Hepatocyte (in vitro differentiated cells): ENCODE data around the gene SNX32. TPM values are rescaled to one million over a fixed set of nuclear protein-coding genes. Genes with fewer than 3 reads are reported as not detected.

ENCODE experiments used
- DNase-seq: peaks from one replicate; pipeline ENCODE4 v3.0.0-alpha.2; 2016; ENCODE audit warnings: low spot score
- H2AFZ ChIP-seq: fragments of 200-600 bp; sonication (generic); 2 replicates; pipeline ENCODE4 v1.6.0; 2016; ENCODE audit warnings: antibody characterized with exemption, mild to moderate bottlenecking
- H3K27ac ChIP-seq: fragments of 200-600 bp; sonication (generic); 2 replicates; pipeline ENCODE4 v1.5.1; 2016; ENCODE audit warnings: mild to moderate bottlenecking
- H3K27me3 ChIP-seq: fragments of 200-600 bp; sonication (generic); 2 replicates; pipeline ENCODE4 v1.6.1; 2016
- H3K36me3 ChIP-seq: fragments of 200-600 bp; sonication (generic); replicated peaks from 2 replicates; pipeline ENCODE4 v1.5.1; 2016; ENCODE audit warnings: low read depth; ENCODE audit not compliant: insufficient read depth
- H3K4me1 ChIP-seq: fragments of 200-600 bp; sonication (generic); 2 replicates; pipeline ENCODE4 v1.5.1; 2016; ENCODE audit warnings: mild to moderate bottlenecking, moderate library complexity; ENCODE audit not compliant: insufficient read depth
- H3K4me2 ChIP-seq: fragments of 200-600 bp; sonication (generic); 2 replicates; pipeline ENCODE4 v1.6.0; 2016
- H3K4me3 ChIP-seq: fragments of 200-600 bp; sonication (generic); 2 replicates; pipeline ENCODE4 v1.5.1; 2016; ENCODE audit warnings: mild to moderate bottlenecking
- H3K79me2 ChIP-seq: fragments of 200-600 bp; sonication (generic); 2 replicates; pipeline ENCODE4 v1.6.0; 2017; ENCODE audit warnings: mild to moderate bottlenecking
- H3K9me2 ChIP-seq: fragments of 200-600 bp; sonication (generic); replicated peaks from 2 replicates; pipeline ENCODE4 v1.6.0; 2017; ENCODE audit warnings: mild to moderate bottlenecking; ENCODE audit not compliant: insufficient read depth
- H3K9me3 ChIP-seq: fragments of 200-600 bp; sonication (generic); 2 replicates; pipeline ENCODE4 v1.5.1; 2016; ENCODE audit warnings: low read depth, mild to moderate bottlenecking
- H4K20me1 ChIP-seq: fragments of 200-600 bp; sonication (generic); 2 replicates; pipeline ENCODE4 v1.6.0; 2016; ENCODE audit warnings: mild to moderate bottlenecking; ENCODE audit not compliant: insufficient read depth, poor library complexity, severe bottlenecking
- CTCF ChIP-seq: fragments of 200-600 bp; sonication (generic); IDR thresholded peaks from 2 replicates; pipeline ENCODE4 v1.5.1; 2016; ENCODE audit warnings: antibody characterized with exemption, mild to moderate bottlenecking; ENCODE audit not compliant: poor library complexity
- EZH2 ChIP-seq: fragments of 200-600 bp; sonication (generic); IDR thresholded peaks from 2 replicates; pipeline ENCODE4 v1.6.1; 2016; ENCODE audit warnings: antibody characterized with exemption, mild to moderate bottlenecking, borderline replicate concordance
- EZH2phosphoT487 ChIP-seq: fragments of 200-600 bp; sonication (generic); IDR thresholded peaks from one replicate; pipeline ENCODE4 v1.6.1; 2018; ENCODE audit warnings: antibody characterized with exemption, mild to moderate bottlenecking, low read depth, moderate library complexity; ENCODE audit not compliant: unreplicated experiment, severe bottlenecking
- WGBS: methylation state at CpG from one replicate; pipeline ENCODE4 v1.1.6; 2016; ENCODE audit warnings: low lambda C conversion rate; ENCODE audit errors: missing lambda C conversion rate; 5-methylcytosine and 5-hydroxymethylcytosine counted together
- polyA plus RNA-seq: library from polyadenylated mRNA; unstranded; fragments of >200 nt; fragmentation: Nextera tagmentation; extraction: Ambion mirVana; gene quantifications from 2 replicates; pipeline ENCODE4 v1.2.1, GENCODE V29; 2016
- total RNA-seq: library from RNA; depleted of rRNA; stranded (reverse); fragments of >200 nt; gene quantifications from 2 replicates; pipeline ENCODE4 v1.2.3, GENCODE V29; 2014

Gene SNX32
- total and polyA plus RNA-seq, 2 experiments from 2014 or later, result 2.9 to 5.1 TPM

GRCh38 chr11:65892661-65893317 lies 59.0 kb downstream of the SNX32 start:
- Histone ChIP-seq H3K27ac (no peak overlapping the region), H3K36me3 (no peaks in the 10 kb centered on the region), H2AFZ (no peak overlapping the region), H3K9me2 (no peaks in the 10 kb centered on the region), H3K79me2 (peaks cover 8% of the 10 kb centered on the region), H3K9me3 (no peaks in the 10 kb centered on the region), H4K20me1 (no peaks in the 10 kb centered on the region), H3K27me3 (peaks cover 4% of the 10 kb centered on the region), H3K4me1 (peaks cover 30% of the 10 kb centered on the region), H3K4me3 (no peak overlapping the region), H3K4me2 (peak overlapping the region; percentile 92)
- TF ChIP-seq EZH2, result no peak
- no peak for TF ChIP-seq CTCF
- no peak for TF ChIP-seq EZH2phosphoT487
- DNase-seq, result no peak
- 90% methylated on average over 10 of the region's 10 CpGs for WGBS

GRCh38 chr11:65894034-65894591 lies 60.4 kb downstream of the SNX32 start:
- WGBS, result 97% methylated on average over 16 of the region's 16 CpGs
- Histone ChIP-seq H3K4me1 (peaks cover 30% of the 10 kb centered on the region), H4K20me1 (no peaks in the 10 kb centered on the region), H3K36me3 (no peaks in the 10 kb centered on the region), H3K79me2 (peaks cover 8% of the 10 kb centered on the region), H3K4me2 (no peak overlapping the region), H3K9me2 (no peaks in the 10 kb centered on the region), H3K27ac (no peak overlapping the region), H3K4me3 (no peak overlapping the region), H3K9me3 (no peaks in the 10 kb centered on the region), H3K27me3 (peaks cover 9% of the 10 kb centered on the region), H2AFZ (no peak overlapping the region)
- no peak for TF ChIP-seq EZH2phosphoT487
- no peak for TF ChIP-seq EZH2
- no peak for TF ChIP-seq CTCF
- no peak for DNase-seq

GRCh38 chr11:65895482-65895981 lies 61.8 kb downstream of the SNX32 start:
- TF ChIP-seq EZH2phosphoT487 (no peak), EZH2 (no peak), CTCF (no peak)
- H3K4me2 ChIP-seq, result no peak overlapping the region
- H2AFZ ChIP-seq, result no peak overlapping the region
- H3K27ac ChIP-seq, result no peak overlapping the region
- no peaks in the 10 kb centered on the region for H3K36me3 ChIP-seq
- no peaks in the 10 kb centered on the region for H3K9me2 ChIP-seq
- no peaks in the 10 kb centered on the region for H3K9me3 ChIP-seq
- H3K4me3 ChIP-seq, result no peak overlapping the region
- H4K20me1 ChIP-seq, result no peaks in the 10 kb centered on the region
- peaks cover 29% of the 10 kb centered on the region for H3K4me1 ChIP-seq
- peaks cover 15% of the 10 kb centered on the region for H3K27me3 ChIP-seq
- WGBS, result 94% methylated on average over 5 of the region's 5 CpGs
- DNase-seq, result no peak
- H3K79me2 ChIP-seq, result peaks cover 8% of the 10 kb centered on the region
